ENCODE results near the gene NFATC3.

The NFATC3 gene

DNA sequence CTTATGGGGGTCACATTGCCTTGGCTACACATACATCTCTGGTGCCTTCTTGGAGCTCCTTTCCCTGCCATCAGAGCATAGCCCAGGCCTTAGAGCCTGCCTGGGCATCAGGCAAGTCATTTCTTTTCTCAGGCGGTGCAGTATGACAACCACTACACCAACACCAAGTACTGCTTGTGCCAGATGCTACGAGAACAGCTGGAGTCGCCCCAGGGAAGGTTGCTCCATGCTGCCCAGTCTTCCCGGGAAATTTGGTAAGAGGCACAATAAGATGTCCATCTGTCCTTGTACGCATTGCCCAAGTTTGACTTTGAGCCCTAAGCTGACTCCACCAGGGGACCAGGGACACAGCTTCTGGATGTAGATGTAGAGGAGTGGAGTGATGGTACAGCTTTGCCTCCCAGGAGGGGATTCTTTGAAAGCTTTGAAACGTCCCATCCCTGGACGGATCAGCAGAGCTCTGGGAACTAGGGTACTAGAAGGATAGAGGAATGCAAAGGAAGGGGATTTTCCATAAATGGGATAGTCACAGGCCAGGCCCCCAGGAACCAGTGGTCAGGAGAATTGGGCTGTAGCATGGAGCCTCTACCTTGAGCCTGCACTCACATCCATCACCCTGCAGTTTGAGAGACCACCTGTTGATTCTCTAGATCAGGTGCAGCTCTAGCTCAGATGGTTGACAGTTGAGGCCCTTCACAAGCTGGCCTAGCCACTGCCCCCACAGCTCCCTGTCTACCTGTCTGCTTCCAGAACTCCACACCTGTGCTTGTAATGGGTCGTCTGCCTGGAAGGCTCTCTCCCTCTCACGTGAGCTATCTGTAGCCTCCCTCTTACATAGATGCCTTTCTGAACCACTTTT is 11.0 kb upstream of the NFATC3 start:
- no peak for DNase-seq

GRCh38 chr16:68074850-68075555 is 10.2 kb upstream of the NFATC3 start:
- peak in 1 of 6 experiments; percentile 14 for DNase-seq

GRCh38 chr16:68075980-68076379 is 9.2 kb upstream of the NFATC3 start:
- no peak for DNase-seq

GRCh38 chr16:68076560-68076959 is 8.6 kb upstream of the NFATC3 start:
- no peak for DNase-seq

GRCh38 chr16:68077866-68078700 is 7.1 kb upstream of the NFATC3 start:
- DNase-seq: no peak

- no peak for DNase-seq
Observed at GRCh38 chr16:68078701-68079375, 6.3 kb upstream of the NFATC3 start.

- no peak for DNase-seq
Observed at GRCh38 chr16:68079376-68079625, 5.9 kb upstream of the NFATC3 start.

DNA sequence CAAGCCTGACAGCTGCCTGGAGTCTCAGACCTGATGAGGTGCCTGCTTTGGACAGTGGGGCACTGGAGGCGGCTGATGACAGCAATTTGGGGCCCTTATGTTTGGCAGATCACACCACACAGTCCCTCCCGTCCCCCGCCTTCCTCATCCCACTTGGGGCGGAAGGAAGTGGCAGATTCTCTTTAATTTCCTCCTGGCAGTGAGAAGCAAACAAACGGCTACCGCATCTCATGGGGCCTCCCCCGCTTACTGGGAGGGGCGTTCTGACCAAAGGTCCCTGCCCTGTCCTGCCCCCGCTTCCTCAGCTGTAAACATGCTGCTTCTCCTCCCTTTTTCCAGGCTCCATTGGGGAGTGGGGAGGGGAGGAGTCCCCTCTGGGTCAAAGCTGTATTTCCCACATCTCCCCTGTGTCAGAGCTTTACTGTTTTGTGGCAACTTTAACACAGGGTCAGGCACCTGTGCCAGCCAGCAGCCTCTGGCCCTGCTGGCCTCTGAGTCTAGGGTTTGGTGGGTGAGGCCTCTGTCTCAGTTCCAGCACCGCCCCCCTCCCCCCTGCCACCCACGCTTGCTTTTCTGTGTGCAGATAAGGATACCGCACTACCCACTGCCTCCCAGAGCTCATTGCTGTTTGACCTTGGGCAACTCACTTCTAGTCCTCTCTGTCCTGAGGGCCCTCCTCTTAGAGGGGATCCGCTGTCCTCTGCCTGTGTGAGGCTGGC is 5.4 kb upstream of the NFATC3 start:
- DNase-seq: peak; percentile 28 to 66 (median 56)

- no peak for DNase-seq
Observed at GRCh38 chr16:68081861-68082628, 3.1 kb upstream of the NFATC3 start.

DNA sequence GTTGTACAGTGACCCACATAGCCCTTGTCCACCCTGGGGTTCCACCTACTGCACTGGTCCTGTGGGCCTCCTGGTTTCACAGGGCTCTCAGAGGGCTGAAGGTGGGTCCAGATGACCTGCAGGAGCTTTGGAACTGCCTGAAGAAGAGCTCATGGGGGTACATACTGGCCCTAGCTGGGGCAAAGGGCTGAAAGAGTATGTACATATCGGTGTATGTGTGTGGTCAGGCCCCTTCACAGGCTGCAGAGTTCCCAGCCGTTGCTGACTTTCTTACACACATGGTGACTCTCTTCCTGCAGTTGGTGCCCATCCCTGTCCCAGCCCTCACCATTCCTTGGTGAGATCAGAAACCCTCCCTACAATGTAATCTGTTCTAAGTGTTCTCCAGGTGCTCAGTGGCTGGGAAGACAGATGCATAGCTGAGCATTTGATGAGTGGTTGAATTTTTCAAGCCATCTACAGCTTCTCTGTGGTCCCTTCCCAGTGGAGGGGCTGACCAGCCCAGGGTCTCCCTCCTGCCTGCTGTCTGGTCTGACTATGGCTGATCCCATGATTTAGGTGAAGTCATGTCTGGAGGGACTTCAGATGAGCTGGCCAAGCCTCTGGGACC is 2.4 kb upstream of the NFATC3 start:
- DNase-seq: no peak

GRCh38 chr16:68083239-68083781 is 1.9 kb upstream of the NFATC3 start:
- no peak for DNase-seq

GRCh38 chr16:68083861-68084503 is 1.2 kb upstream of the NFATC3 start:
- no peak for DNase-seq

- DNase-seq: peak; percentile 70 to 96 (median 83)
Observed at GRCh38 chr16:68084504-68085258, 489 bp upstream of the NFATC3 start.

GRCh38 chr16:68086336-68086841 is 1.2 kb downstream of the NFATC3 start:
- DNase-seq: peak in 1 of 6 experiments; percentile 12

DNA sequence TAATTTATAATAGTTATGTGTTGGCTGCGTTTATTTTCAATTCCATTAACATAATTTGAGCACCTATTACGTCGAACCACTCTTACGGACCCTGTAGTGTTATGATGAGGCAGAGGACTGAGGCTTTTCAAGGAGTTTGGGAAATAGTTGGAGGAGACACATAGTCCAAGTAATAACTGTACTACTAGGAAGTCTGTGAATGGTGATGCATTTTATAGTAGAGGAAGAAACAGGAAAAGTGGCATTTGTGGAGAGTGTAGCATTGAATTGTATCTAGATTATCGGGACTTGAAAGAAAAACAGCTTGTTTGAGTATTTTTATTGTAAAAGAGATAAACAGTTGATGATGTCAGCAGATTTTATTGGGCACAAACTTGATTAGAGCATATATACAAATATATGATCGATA is 1.7 kb downstream of the NFATC3 start:
- no peak for DNase-seq

- DNase-seq: no peak
Observed at GRCh38 chr16:68087688-68088087, 2.5 kb downstream of the NFATC3 start.

- DNase-seq: no peak
Observed at GRCh38 chr16:68088130-68088972, 3.2 kb downstream of the NFATC3 start.

GRCh38 chr16:68089067-68089466 is 3.9 kb downstream of the NFATC3 start:
- DNase-seq: no peak

Data from stimulated activated naive CD4-positive, alpha-beta T cell (primary cell).